ENCODE data around the gene KIF9.
"Not testable (repeated sequence)": the region's sequence is repeated elsewhere in the genome, so short reads cannot be mapped to it uniquely, and the experiment has no call there.

Gene KIF9

DNA sequence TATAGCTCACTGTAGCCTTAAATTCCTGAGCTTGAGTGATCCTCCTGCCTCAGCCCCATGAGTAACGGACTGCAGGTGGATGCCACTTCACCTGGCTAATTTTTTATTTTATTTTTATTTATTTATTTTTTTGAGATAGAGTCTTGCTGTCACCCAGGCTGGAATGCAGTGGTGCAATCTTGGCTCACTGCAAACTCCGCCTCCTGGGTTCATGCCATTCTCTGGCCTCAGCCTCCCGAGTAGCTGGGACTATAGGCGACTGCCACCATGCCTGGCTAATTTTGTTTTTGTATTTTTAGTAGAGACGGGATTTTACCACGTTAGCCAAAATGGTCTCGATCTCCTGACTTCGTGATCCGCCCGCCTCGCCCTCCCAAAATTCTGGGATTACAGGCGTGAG lies 102.6 kb downstream of the KIF9 start:
- not testable (repeated sequence) for DNase-seq
